Neural cell (in vitro differentiated cells): ENCODE results near the gene ITGA8.

Experiments
- CTCF ChIP-seq: fragments of 450-650 bp; IDR thresholded peaks from 2 replicates; pipeline ENCODE4 v1.5.1; 2014; ENCODE audit warnings: antibody characterized with exemption, mild to moderate bottlenecking, moderate library complexity; ENCODE audit not compliant: poor library complexity, severe bottlenecking
- EP300 ChIP-seq: fragments of 450-650 bp; conservative IDR thresholded peaks from 2 replicates; pipeline ENCODE4 v1.6.1; 2014; ENCODE audit warnings: antibody characterized with exemption, mild to moderate bottlenecking, moderate library complexity; ENCODE audit not compliant: poor library complexity, severe bottlenecking
- EZH2 ChIP-seq: fragments of 200-600, 300-800 bp; shearing (Covaris generic), sonication (generic); IDR thresholded peaks from 2 replicates; pipeline ENCODE4 v1.6.1; 2014; ENCODE audit warnings: antibody characterized with exemption, low read length, borderline replicate concordance, mild to moderate bottlenecking; ENCODE audit not compliant: insufficient read depth, poor library complexity, severe bottlenecking
- POLR2AphosphoS5 ChIP-seq: IDR thresholded peaks from 2 replicates; pipeline ENCODE4 v1.6.1; 2012
- RAD21 ChIP-seq: fragments of 450-650 bp; conservative IDR thresholded peaks from 2 replicates; pipeline ENCODE4 v1.6.1; 2014; ENCODE audit warnings: antibody characterized with exemption, mild to moderate bottlenecking, moderate library complexity
- REST ChIP-seq: IDR thresholded peaks from 2 replicates; pipeline ENCODE4 v1.6.1; 2012; ENCODE audit warnings: borderline replicate concordance
- TAF1 ChIP-seq: IDR thresholded peaks from 2 replicates; pipeline ENCODE4 v1.6.1; 2012; ENCODE audit warnings: low read depth

- no peak for TF ChIP-seq EZH2
- no peak for TF ChIP-seq CTCF
- TF ChIP-seq RAD21 = no peak
- TF ChIP-seq EP300 = no peak
- TF ChIP-seq TAF1 = no peak
- TF ChIP-seq REST = no peak
- TF ChIP-seq POLR2AphosphoS5 = no peak
Measured at GRCh38 chr10:15640536-15641085, 79.1 kb downstream of the ITGA8 start.
